Fibroblast of villous mesenchyme (primary cell): Measurements from ENCODE around the gene SENP6. TPM values are rescaled to one million over a fixed set of nuclear protein-coding genes. Genes with fewer than 3 reads are reported as not detected.

Source experiments
- DNase-seq: peaks from one replicate; pipeline ENCODE4 v3.0.0-alpha.2; 2010; ENCODE audit warnings: low read depth
- H3K4me3 ChIP-seq: 2 replicates; pipeline ENCODE4 v1.5.1; 2011; ENCODE audit warnings: low read depth, mild to moderate bottlenecking, low read length
- total RNA-seq: library from RNA; depleted of rRNA; stranded (reverse); fragments of >200 nt; gene quantifications from 2 replicates; pipeline ENCODE4 v1.2.3, GENCODE V29; 2012
- TF ChIP-seq, protein P1 (sequence below): IDR thresholded peaks from 2 replicates; pipeline ENCODE4 v1.5.1; 2012; ENCODE audit warnings: low read depth, mild to moderate bottlenecking, low read length; ENCODE audit not compliant: insufficient read depth

Gene SENP6
- total RNA-seq, 1 donor: 113 TPM

DNA sequence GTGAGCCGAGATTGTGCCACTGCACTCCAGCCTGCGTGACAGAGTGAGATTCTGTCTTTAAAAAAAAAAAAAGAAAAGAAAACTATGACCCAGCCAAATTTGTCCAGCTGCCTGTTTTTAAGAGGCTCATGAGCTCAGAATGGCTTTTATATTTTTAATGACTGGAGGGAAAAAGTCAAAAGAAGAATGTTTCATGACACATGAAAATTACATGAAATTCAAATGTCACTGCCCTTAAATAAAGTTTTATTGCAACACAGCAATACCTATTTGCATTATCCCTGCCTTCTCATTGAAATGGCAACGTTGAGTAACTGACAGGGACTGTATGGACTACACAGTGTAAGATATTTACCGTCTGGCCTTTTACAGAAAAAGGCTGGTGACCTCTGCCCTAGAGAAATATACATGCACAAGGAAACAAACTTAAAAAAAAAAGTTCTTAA lies 11.4 kb downstream of the SENP6 start:
- H3K4me3 ChIP-seq: no peak overlapping the region
- no peak for DNase-seq
- TF ChIP-seq, protein P1, sequence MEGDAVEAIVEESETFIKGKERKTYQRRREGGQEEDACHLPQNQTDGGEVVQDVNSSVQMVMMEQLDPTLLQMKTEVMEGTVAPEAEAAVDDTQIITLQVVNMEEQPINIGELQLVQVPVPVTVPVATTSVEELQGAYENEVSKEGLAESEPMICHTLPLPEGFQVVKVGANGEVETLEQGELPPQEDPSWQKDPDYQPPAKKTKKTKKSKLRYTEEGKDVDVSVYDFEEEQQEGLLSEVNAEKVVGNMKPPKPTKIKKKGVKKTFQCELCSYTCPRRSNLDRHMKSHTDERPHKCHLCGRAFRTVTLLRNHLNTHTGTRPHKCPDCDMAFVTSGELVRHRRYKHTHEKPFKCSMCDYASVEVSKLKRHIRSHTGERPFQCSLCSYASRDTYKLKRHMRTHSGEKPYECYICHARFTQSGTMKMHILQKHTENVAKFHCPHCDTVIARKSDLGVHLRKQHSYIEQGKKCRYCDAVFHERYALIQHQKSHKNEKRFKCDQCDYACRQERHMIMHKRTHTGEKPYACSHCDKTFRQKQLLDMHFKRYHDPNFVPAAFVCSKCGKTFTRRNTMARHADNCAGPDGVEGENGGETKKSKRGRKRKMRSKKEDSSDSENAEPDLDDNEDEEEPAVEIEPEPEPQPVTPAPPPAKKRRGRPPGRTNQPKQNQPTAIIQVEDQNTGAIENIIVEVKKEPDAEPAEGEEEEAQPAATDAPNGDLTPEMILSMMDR: no peak

DNA sequence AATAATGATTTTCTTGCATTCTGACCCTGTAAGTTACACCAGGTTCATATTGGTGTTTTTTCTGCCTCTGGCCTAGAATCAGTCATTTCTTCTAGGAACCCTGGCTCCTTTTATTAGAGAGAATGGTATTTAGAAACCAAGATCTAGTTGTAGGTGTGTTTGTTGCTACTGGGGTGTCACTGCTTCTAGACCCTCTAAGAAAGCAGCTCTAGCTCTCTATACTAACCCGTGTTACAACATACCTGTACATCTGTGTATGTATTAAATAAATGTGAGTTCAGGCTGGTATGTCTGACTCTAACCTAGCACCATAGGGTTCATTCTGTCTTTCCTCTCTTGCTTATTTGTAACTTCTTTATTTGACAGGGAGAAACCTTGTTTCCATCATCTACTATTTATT lies 16.8 kb downstream of the SENP6 start:
- TF ChIP-seq, protein P1: no peak
- no peak overlapping the region for H3K4me3 ChIP-seq
- DNase-seq: no peak

- H3K4me3 ChIP-seq: no peak overlapping the region
Measured at GRCh38 chr6:75619230-75619899, 17.7 kb downstream of the SENP6 start.

DNA sequence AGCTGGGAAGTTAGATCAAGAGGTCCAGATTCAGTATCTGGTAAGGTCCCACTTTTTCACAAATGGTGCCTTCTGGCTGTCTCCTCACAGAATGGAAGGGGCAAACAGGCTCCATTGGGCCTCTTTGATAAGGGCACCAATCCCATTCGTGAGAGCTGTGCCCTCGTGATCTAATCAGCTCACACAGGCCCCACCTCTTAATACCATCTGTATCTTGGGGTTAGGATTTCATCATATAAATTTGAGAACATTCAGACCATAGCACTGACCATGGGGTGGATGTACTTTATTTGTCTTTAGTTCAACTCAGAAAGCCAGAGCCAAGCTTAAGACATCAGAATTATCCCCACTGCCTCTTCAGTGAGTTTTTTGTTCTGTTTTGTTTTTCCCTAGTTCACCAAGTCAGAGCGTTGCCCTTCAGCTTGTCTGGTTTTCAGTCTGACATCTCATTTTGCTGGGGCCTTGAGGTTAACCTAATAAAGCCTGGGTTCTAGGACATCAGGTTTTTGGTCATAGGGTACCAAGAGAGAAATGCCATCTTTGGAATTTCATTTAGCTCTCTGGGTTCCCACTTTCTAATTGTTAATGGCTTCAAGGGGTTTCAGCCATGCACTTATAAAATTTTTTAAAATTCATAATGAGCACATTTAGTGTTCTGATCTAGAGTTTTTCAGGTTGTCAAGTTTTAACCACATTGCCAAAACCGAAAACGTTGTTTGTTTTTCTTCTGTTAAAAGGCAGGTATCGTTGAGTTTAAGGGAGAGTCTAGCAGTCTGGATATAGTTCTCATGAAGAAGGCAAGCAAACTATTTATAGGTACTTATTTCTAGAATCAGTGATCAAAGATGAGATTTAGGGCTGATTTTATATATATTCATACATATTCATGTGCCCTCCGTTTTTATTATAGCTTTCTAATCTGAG lies 19.0 kb downstream of the SENP6 start:
- TF ChIP-seq, protein P1: no peak
- peak; percentile 35 for DNase-seq
- no peak overlapping the region for H3K4me3 ChIP-seq

More at GRCh38 chr6:75619230-75619899, 17.7 kb downstream of the SENP6 start:
- DNase-seq: no peak
- TF ChIP-seq, protein P1: no peak

DNA sequence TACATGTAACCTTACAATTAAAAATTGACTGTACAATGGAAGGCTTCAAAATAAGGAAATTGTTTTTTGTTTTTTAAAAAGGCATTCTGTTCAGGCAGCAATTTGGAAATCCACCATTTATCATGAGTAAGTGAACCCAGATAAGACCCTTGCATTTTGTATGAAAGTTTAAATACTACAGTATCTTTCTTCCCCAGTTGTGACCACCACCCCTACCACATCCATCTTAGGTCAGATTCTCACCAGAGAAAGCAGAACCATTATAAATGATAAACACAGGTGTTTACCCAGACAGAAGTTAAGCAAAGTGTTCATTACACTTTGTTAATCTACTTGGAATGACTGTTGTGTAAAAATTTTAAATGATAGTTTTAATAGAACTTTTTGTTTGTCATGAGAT lies 20.2 kb downstream of the SENP6 start:
- TF ChIP-seq, protein P1: no peak
- no peak overlapping the region for H3K4me3 ChIP-seq
- DNase-seq: no peak

DNA sequence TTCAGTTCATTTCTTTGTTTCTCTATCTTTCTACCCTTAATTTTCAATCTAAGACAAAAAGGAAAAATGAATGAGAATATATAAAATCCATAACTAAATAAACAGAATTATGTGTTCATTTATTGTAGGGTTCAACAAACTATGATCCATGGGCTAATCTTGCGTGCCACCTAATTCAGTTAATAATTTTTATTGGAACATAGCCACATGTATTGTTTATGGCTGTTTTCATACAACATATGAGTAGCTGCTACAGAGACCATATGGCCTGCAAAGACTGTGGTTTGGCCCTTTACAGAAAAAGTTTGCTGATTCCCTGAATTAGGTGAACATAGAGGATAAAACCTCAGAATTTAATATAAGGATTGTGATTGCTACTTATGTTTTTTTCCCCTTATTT lies 21.8 kb downstream of the SENP6 start:
- TF ChIP-seq, protein P1: no peak
- DNase-seq: no peak
- no peak overlapping the region for H3K4me3 ChIP-seq
